ENCODE results near the gene CRELD2. TPM values are rescaled to one million over a fixed set of nuclear protein-coding genes. Genes with fewer than 3 reads are reported as not detected.

The CRELD2 gene
- total and polyA plus RNA-seq, 2 of the 4 experiments (the other 2 are of a cell fraction): 36.2 to 70.7 TPM

GRCh38 chr22:49954354-49954753, 35.9 kb downstream of the CRELD2 start:
- Histone ChIP-seq H3K4me1 (ENCODE audit: control insufficient read depth, insufficient read depth, low read length) (peaks cover 40% of the 10 kb centered on the region), H3K14ac (replicated peaks; ENCODE audit: low read depth, low read length) (peak overlapping the region; percentile 11; the same call in 1 of the 2 replicates), H2BK20ac (ENCODE audit: low read depth, low read length) (peak overlapping the region; percentile 25; the same call in 1 of the 2 replicates), H2BK120ac (ENCODE audit: low read depth, low read length) (peak overlapping the region; percentile 94), H3K9ac (ENCODE audit: low read depth, low read length) (no peak overlapping the region), H4K91ac (ENCODE audit: insufficient read depth, low read depth, low read length) (peak overlapping the region; percentile 76), H3K79me1 (ENCODE audit: low read depth in 1 of 2, low read length in 2 of 2) (peaks cover under 1 to 5% of the 10 kb centered on the region in 2 experiments; a peak in 1 of 4 replicates), H3K4ac (ENCODE audit: low read depth, low read length) (peak overlapping the region; percentile 100), H4K20me1 (ENCODE audit: insufficient read depth, low read length) (no peaks in the 10 kb centered on the region), H3K4me2 (ENCODE audit: low read depth, low read length) (no peak overlapping the region), H4K8ac (ENCODE audit: low read depth in 2 of 2, low read length in 2 of 2) (peak overlapping the region in 1 of 2 experiments; percentile 56; a peak in 2 of 4 replicates), H3K36me3 (ENCODE audit: control insufficient read depth, insufficient read depth, low read length) (no peaks in the 10 kb centered on the region), H3K9me3 (ENCODE audit: control insufficient read depth, insufficient read depth, low read length) (no peaks in the 10 kb centered on the region), H4K5ac (ENCODE audit: low read depth, low read length) (0 out of 2 replicates have a peak overlapping the region, but pooled peaks have one; percentile 64), H3K23ac (ENCODE audit: low read depth, low read length) (no peak overlapping the region), H3K56ac (ENCODE audit: extremely low read depth, insufficient read depth, low read length) (no peak overlapping the region), H2BK15ac (ENCODE audit: low read depth, low read length) (peak overlapping the region; percentile 71; the same call in 2 of the 3 replicates), H3K4me3 (ENCODE audit: insufficient read depth, low read depth, low read length) (no peak overlapping the region), H2AFZ (replicated peaks; ENCODE audit: low read length, poor library complexity) (peak overlapping the region; percentile 76), H3K27me3 (ENCODE audit: control insufficient read depth, insufficient read depth, low read length) (no peaks in the 10 kb centered on the region), H2AK9ac (replicated peaks; ENCODE audit: low read depth, low read length, poor library complexity) (peak overlapping the region; percentile 99), H3K27ac (ENCODE audit: insufficient read depth, low read length) (no peak overlapping the region), H2AK5ac (ENCODE audit: low read depth, low read length) (peak overlapping the region; percentile 66), H3K18ac (ENCODE audit: low read depth, low read length) (peak overlapping the region; percentile 41; the same call in 1 of the 2 replicates), H3K9me1 (ENCODE audit: insufficient read depth, low read length) (peaks cover 23% of the 10 kb centered on the region), H2BK5ac (ENCODE audit: low read depth, low read length, poor library complexity, severe bottlenecking) (peak overlapping the region; percentile 86)
- ATAC-seq (ENCODE audit: low read depth) (no peak), DNase-seq (no peak)
- dilution Hi-C loops (cut with HindIII; ENCODE audit: low sequenced_read_pairs, unreplicated experiment) (no loop called here), in situ Hi-C loops (cut with MboI; ENCODE audit: low sequenced_read_pairs) (no loop called here), intact Hi-C loops (cut with micrococcal nuclease) (no loop called here)
- BruUV-seq (replicated peaks): no TSS peak
- no peak for TF ChIP-seq CEBPB (IDR thresholded peaks at IDR 0.05; ENCODE audit: low read depth, low read length)
- no peak for TF ChIP-seq MAFK (IDR thresholded peaks at IDR 0.05; ENCODE audit: low read depth, low read length)
- TF ChIP-seq SMC3 (IDR thresholded peaks at IDR 0.05; ENCODE audit: low read depth, low read length): no peak
- no peak for TF ChIP-seq MXI1 (IDR thresholded peaks at IDR 0.05; ENCODE audit: borderline replicate concordance, low read depth, low read length)
- TF ChIP-seq MAZ (IDR thresholded peaks at IDR 0.05; ENCODE audit: borderline replicate concordance, low read depth, low read length): no peak
- no peak for TF ChIP-seq POLR2A (IDR thresholded peaks at IDR 0.05; ENCODE audit: low read depth, low read length)
- no peak for TF ChIP-seq NFE2L2 (IDR thresholded peaks at IDR 0.05; ENCODE audit: low read depth, low read length)
- no peak for TF ChIP-seq ELK1 (IDR thresholded peaks at IDR 0.05; ENCODE audit: borderline replicate concordance, low read depth, low read length)
- no peak for TF ChIP-seq RCOR1 (IDR thresholded peaks at IDR 0.05; ENCODE audit: insufficient replicate concordance, low read length)
- no peak for TF ChIP-seq RFX5 (IDR thresholded peaks at IDR 0.05; ENCODE audit: low read depth, low read length)
- TF ChIP-seq CHD1 (IDR thresholded peaks at IDR 0.05; ENCODE audit: low read depth, low read length): no peak
- no peak for TF ChIP-seq BHLHE40 (IDR thresholded peaks at IDR 0.05; ENCODE audit: low read depth, low read length)
- no peak for TF ChIP-seq RAD21 (IDR thresholded peaks at IDR 0.05; ENCODE audit: low read length)
- no peak for TF ChIP-seq CTCF (conservative IDR thresholded peaks at IDR 0.05; ENCODE audit: low read depth, low read length)
- TF ChIP-seq FOS (IDR thresholded peaks at IDR 0.05; ENCODE audit: low read depth, low read length): no peak
- no peak for TF ChIP-seq USF2 (IDR thresholded peaks at IDR 0.05; ENCODE audit: low read depth, low read length)
- 100% methylated on average over 2 of the region's 8 CpGs; no CpG with 5 or more reads in 1 of the 2 experiments for WGBS, 2 experiments (ENCODE audit: extremely low coverage in 2 of 2, insufficient read length in 1 of 2)
- ChIA-PET CTCF (no interaction called here), POLR2A (ENCODE audit: unreplicated experiment) (no interaction called here)

Data from IMR-90 (cell line).